Osteocyte (in vitro differentiated cells): ENCODE measurements around the gene DDTL. TPM values are rescaled to one million over a fixed set of nuclear protein-coding genes. Genes with fewer than 3 reads are reported as not detected.
"Not testable (repeated sequence)": the region's sequence is repeated elsewhere in the genome, so short reads cannot be mapped to it uniquely, and the experiment has no call there.

ENCODE experiments used
- DNase-seq: peaks from one replicate; pipeline ENCODE4 v3.0.0; 2021; ENCODE audit warnings: mixed read lengths; ENCODE audit not compliant: unreplicated experiment; ENCODE audit errors: extremely low spot score
- H3K27ac Mint-ChIP-seq: one replicate; pipeline ENCODE4 v1.8.0; 2021; ENCODE audit warnings: mild to moderate bottlenecking, mixed read lengths; ENCODE audit not compliant: unreplicated experiment
- H3K27me3 Mint-ChIP-seq: one replicate; pipeline ENCODE4 v1.8.0; 2021; ENCODE audit warnings: mixed read lengths; ENCODE audit not compliant: unreplicated experiment
- H3K36me3 Mint-ChIP-seq: one replicate; pipeline ENCODE4 v1.8.0; 2021; ENCODE audit warnings: mixed read lengths; ENCODE audit not compliant: unreplicated experiment
- H3K4me1 Mint-ChIP-seq: one replicate; pipeline ENCODE4 v1.8.0; 2021; ENCODE audit warnings: mixed read lengths; ENCODE audit not compliant: unreplicated experiment
- H3K4me3 Mint-ChIP-seq: one replicate; pipeline ENCODE4 v1.8.0; 2021; ENCODE audit warnings: mild to moderate bottlenecking, moderate library complexity, mixed read lengths; ENCODE audit not compliant: unreplicated experiment
- H3K9me3 Mint-ChIP-seq: one replicate; pipeline ENCODE4 v1.8.0; 2021; ENCODE audit warnings: mixed read lengths; ENCODE audit not compliant: unreplicated experiment
- CTCF ChIP-seq: fragments of 200-600 bp; sonication (generic); IDR thresholded peaks from 2 replicates; pipeline ENCODE4 v1.5.0; 2021; ENCODE audit warnings: antibody characterized with exemption, mild to moderate bottlenecking, moderate library complexity
- total RNA-seq: library from RNA; stranded (reverse); gene quantifications from 2 replicates; pipeline ENCODE4 v1.2.1, GENCODE V29; 2021

The DDTL gene
- total RNA-seq, 1 donor from 2014 or later: not detected

GRCh38 chr22:23989583-23990244 is 23.0 kb downstream of the DDTL start:
- not testable (repeated sequence) for H3K4me1 Mint-ChIP-seq, H3K4me3 Mint-ChIP-seq, DNase-seq, H3K36me3 Mint-ChIP-seq, H3K9me3 Mint-ChIP-seq, H3K27ac Mint-ChIP-seq, H3K27me3 Mint-ChIP-seq

DNA sequence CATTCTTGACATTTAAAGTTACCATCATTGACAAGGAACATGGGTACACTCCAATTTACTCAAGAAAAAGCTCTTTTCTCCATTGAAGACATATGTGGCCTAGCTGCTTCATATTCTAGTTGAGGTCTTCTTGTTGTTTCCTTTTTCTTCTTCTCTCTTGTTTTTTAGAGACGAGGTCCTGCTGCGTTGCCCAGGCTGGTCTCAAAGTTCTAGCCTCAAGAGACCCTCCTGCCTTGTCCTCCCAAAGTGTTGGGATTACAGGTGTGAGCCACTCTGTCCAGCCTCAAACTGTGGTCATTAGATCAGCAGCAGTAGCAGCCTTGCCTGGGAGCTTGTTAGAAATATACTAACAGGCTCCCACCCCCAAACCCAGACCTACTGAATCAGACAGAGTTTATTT is 26.4 kb downstream of the DDTL start:
- not testable (repeated sequence) for H3K27me3 Mint-ChIP-seq, H3K27ac Mint-ChIP-seq, H3K36me3 Mint-ChIP-seq, H3K9me3 Mint-ChIP-seq, H3K4me3 Mint-ChIP-seq, H3K4me1 Mint-ChIP-seq, DNase-seq

DNA sequence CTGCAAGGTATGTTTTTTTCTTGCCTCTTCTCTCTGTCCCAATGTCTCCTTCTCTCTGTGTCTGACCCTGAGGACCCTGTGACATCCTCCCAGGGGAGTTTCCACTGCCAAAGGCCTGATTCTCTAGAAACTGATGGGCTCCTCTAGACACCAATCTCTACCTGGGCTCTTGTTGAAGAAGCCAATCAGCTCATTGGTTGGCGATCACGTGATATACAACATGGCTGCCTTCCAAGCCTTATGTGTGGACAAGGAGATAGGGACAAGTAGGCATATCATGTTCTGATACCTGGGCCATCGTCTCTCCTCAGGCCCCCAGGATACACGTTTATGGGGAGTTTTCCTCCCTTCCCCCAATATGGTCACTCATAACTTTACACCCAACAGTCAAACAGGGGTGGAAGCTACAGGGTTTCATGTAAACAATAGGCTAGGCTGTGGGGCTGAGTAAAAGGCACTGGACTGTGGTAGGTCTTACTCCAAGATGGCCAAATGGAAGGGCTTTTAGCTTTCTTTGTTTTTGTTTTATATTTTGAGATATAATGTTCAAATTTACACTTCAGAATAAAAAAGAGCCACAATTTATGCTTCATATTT is 27.0 kb downstream of the DDTL start:
- H3K27ac Mint-ChIP-seq, H3K27me3 Mint-ChIP-seq, DNase-seq, H3K36me3 Mint-ChIP-seq, H3K9me3 Mint-ChIP-seq, H3K4me3 Mint-ChIP-seq, H3K4me1 Mint-ChIP-seq: not testable (repeated sequence)

DNA sequence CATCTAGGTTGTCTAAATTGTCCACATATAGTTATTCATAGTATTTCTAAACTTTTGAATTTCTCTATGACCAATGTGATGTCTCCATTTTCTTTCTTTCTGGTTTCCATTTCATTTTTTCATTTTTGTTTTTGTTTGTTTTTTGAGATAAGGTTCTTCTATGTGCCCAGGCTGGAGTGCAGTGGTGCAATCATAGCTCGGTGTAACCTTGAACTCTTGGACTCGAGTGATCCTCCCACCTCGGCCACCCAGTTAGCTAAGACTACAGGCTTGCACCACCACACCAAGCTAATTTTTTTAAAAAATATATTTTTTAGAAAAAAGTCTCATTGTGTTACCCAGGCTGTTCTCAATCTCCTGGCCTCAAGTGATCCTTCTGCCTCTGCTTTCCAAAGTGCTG is 30.4 kb downstream of the DDTL start:
- no peaks in the 10 kb centered on the region for H3K36me3 Mint-ChIP-seq
- H3K9me3 Mint-ChIP-seq: no peaks in the 10 kb centered on the region
- H3K27ac Mint-ChIP-seq: no peak overlapping the region
- TF ChIP-seq CTCF: no peak
- H3K4me1 Mint-ChIP-seq: no peaks in the 10 kb centered on the region
- DNase-seq: no peak
- H3K27me3 Mint-ChIP-seq: peaks cover 12% of the 10 kb centered on the region
- no peak overlapping the region for H3K4me3 Mint-ChIP-seq

DNA sequence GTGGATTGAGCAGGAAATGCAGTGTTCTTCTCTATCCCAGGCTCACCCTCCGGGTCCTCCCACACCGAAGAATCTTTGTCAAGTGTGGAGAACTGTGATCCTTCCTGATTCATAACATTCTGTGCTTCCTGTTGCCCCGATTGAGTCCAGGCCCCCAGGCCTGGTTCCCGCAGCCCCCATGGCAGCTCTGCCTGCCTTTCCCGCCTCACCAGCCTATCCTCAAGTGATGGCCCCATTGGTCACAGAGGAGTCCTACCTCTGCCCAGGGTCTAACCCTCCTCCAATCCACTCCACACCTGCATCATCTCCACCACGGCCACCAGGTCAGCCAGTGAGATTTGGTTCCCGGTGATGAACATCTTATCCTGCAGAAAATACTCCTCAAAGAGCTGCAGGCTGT is 33.1 kb downstream of the DDTL start:
- peaks cover 12% of the 10 kb centered on the region for H3K27me3 Mint-ChIP-seq
- not testable (repeated sequence) for H3K36me3 Mint-ChIP-seq, H3K4me3 Mint-ChIP-seq, H3K27ac Mint-ChIP-seq, H3K4me1 Mint-ChIP-seq, DNase-seq, H3K9me3 Mint-ChIP-seq

- H3K9me3 Mint-ChIP-seq: no peaks in the 10 kb centered on the region
- no peaks in the 10 kb centered on the region for H3K36me3 Mint-ChIP-seq
- no peak for TF ChIP-seq CTCF
- peaks cover 8% of the 10 kb centered on the region for H3K27me3 Mint-ChIP-seq
- no peak overlapping the region for H3K4me3 Mint-ChIP-seq
- DNase-seq: no peak
- no peaks in the 10 kb centered on the region for H3K4me1 Mint-ChIP-seq
- no peak overlapping the region for H3K27ac Mint-ChIP-seq
These were observed 34.6 kb downstream of the DDTL start for GRCh38 chr22:24001314-24001713.

DNA sequence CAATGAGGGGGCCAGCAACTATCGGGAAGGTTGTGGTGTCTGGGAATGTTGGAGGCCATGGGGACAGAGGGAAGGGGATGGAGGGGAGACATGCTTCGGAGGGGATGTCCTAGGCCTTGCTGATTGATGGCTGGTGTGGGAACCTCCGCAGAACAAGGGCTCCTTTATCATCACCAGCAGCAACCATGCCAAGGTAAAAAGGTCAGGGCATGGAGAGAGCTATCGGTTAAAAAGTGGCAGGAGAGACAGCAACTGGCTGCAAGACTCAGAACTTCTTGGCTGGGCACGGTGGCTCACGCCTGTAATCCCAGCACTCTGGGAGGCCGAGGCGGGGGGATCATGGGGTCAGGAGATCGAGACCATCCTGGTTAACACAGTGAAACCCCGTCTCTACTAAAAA is 35.6 kb downstream of the DDTL start:
- TF ChIP-seq CTCF: no peak
- Mint-ChIP-seq H3K4me3 (no peak overlapping the region), H3K27me3 (peaks cover 8% of the 10 kb centered on the region), H3K27ac (no peak overlapping the region), H3K36me3 (no peaks in the 10 kb centered on the region), H3K9me3 (no peaks in the 10 kb centered on the region), H3K4me1 (no peaks in the 10 kb centered on the region)
- DNase-seq: no peak
